ENCODE measurements around the gene ITGA6.

DNA sequence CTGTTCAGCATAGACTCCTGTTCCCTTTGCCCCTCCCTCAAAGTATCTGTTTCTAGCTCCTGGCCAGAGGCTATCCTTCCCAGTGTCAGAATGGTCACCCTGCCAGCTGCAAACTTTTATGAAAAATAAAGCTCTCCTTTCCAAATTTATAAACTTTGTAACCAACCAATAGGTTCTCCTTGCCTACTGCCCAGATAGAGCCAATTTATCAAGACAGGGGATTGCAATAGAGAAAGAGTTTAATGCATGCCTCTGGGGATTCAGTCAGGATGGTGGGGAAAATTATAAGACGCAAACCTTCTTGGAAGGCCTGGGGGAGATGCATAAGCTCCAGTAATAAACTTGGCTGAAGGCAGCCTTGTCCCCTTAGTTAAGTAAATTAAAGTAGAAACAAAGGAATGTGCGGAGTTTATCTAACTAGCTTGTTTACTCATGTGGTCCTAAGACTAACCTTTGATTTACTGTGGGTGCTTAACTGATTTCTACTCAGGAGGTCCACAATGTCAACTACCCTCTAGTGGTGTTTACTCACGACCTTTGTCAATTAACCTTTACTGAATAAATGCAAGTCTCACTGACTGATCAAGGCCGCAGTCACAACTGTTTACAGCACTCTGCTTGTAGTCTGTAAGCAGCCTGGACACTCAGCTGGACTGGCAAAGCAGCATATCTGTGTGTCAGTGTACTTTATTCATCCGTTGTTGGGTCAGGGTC, 85.6 kb downstream of the ITGA6 start:
- TF ChIP-seq POLR2A (IDR thresholded peaks at IDR 0.05; ENCODE audit: low read length) (no peak), GATA1 (IDR thresholded peaks at IDR 0.05; ENCODE audit: low read depth, low read length) (no peak)

Data from erythroblast (primary cell).